Ascending aorta (tissue), 2 donors: Measurements from ENCODE around the gene RAD51B. TPM values are rescaled to one million over a fixed set of nuclear protein-coding genes. Genes with fewer than 3 reads are reported as not detected.
"Not testable (repeated sequence)": the region's sequence is repeated elsewhere in the genome, so short reads cannot be mapped to it uniquely, and the experiment has no call there.

Source experiments
- DNase-seq, 2 donors: peaks; one replicate each; pipeline ENCODE4 v3.0.0-alpha.2; 2019; ENCODE audit warnings: low spot score in 2 of 2
- H3K27ac ChIP-seq, 2 donors: fragments of 200-600 bp; sonication (generic); one replicate each; pipeline ENCODE4 v1.5.1; 2016 to 2017; ENCODE audit warnings: mild to moderate bottlenecking in 1 of 2
- H3K27me3 ChIP-seq: fragments of 200-600 bp; sonication (generic); one replicate; pipeline ENCODE4 v1.5.1; 2017
- H3K36me3 ChIP-seq, 2 donors: fragments of 200-600 bp; sonication (generic); one replicate each; pipeline ENCODE4 v1.5.1; 2016
- H3K4me1 ChIP-seq, 2 donors: fragments of 200-600 bp; sonication (generic); one replicate each; pipeline ENCODE4 v1.5.1; 2016 to 2017; ENCODE audit warnings: mild to moderate bottlenecking in 1 of 2
- H3K4me3 ChIP-seq, 2 donors: fragments of 200-600 bp; sonication (generic); one replicate each; pipeline ENCODE4 v1.5.1; 2016 to 2017; ENCODE audit warnings: mild to moderate bottlenecking in 1 of 2
- H3K9me3 ChIP-seq, 2 donors: fragments of 200-600 bp; sonication (generic); one replicate each; pipeline ENCODE4 v1.5.1; 2016
- intact Hi-C: fragments of 100-400 bp; cut with DNase I; formaldehyde crosslinking; loops from one replicate; pipeline ENCODE4 v1.15.1; 2023
- total RNA-seq: library from RNA; depleted of rRNA; stranded (reverse); fragments of >200 nt; gene quantifications from one replicate; pipeline ENCODE4 v1.1.0, GENCODE V29; 2016
- TF ChIP-seq, protein P1 (sequence below), 3 experiments: fragments of 200-600 bp in 2 of 3; fragments of 450-650 bp in 1 of 3; sonication (generic) in 2 of 3; IDR thresholded peaks; one replicate each; pipeline ENCODE4 v1.5.1; 2016 to 2019; ENCODE audit warnings: antibody characterized with exemption in 3 of 3, mild to moderate bottlenecking in 1 of 3, moderate library complexity in 1 of 3

RAD51B gene
- total RNA-seq, 1 donor from 2014 or later = not detected

DNA sequence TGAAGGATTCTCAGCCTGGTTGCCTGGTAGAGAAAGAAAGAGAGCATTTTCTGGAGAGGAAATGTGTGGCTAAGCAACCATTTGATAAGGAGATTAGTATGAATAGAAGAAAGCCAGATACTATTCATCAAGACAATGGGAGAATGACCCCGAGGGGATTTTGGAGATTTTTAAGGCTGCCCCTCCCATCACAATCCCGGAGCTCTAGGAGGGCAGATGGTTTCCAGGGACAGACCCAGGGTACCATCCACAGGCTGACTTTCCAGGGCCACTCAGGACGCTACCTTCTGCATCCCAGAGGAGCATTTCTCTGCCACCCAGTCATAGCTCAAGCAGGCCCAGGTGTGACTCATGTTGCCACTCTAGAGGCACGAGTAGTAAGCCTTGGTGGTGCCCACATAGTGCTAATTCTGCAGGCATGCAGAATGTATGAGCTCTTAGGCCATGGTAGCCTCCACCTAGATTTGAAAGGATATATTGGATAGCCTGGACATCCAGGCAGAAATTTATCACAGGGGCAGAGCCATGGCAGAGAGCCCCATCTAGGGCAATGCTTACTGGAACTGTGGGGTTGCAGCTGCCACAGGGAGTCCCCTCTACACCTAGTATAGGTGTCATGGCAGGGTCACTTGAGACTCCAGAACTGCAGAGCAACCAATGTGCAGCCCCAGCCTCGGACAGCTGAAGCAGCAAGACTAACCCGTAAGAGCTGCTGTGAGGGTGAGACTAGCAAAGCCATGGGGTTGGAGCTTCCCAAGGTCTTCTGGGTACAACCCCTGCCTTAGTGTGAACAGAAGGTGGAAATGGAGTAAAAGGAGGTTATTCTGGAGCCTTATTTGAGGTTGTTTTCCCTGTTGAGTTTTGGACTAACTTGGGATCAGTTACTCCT is 607.3 kb downstream of the RAD51B start:
- H3K36me3 ChIP-seq = no peaks in the 10 kb centered on the region
- peaks cover 0 to 6% of the 10 kb centered on the region in 2 donors for H3K9me3 ChIP-seq
- no peaks in the 10 kb centered on the region for H3K4me1 ChIP-seq
- intact Hi-C loops = no loop called here
- no peak overlapping the region for H3K27ac ChIP-seq
- H3K27me3 ChIP-seq = no peaks in the 10 kb centered on the region
- H3K4me3 ChIP-seq = no peak overlapping the region
- DNase-seq = no peak
- TF ChIP-seq, protein P1, sequence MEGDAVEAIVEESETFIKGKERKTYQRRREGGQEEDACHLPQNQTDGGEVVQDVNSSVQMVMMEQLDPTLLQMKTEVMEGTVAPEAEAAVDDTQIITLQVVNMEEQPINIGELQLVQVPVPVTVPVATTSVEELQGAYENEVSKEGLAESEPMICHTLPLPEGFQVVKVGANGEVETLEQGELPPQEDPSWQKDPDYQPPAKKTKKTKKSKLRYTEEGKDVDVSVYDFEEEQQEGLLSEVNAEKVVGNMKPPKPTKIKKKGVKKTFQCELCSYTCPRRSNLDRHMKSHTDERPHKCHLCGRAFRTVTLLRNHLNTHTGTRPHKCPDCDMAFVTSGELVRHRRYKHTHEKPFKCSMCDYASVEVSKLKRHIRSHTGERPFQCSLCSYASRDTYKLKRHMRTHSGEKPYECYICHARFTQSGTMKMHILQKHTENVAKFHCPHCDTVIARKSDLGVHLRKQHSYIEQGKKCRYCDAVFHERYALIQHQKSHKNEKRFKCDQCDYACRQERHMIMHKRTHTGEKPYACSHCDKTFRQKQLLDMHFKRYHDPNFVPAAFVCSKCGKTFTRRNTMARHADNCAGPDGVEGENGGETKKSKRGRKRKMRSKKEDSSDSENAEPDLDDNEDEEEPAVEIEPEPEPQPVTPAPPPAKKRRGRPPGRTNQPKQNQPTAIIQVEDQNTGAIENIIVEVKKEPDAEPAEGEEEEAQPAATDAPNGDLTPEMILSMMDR (IDR thresholded peaks at IDR 0.05) = no peak

DNA sequence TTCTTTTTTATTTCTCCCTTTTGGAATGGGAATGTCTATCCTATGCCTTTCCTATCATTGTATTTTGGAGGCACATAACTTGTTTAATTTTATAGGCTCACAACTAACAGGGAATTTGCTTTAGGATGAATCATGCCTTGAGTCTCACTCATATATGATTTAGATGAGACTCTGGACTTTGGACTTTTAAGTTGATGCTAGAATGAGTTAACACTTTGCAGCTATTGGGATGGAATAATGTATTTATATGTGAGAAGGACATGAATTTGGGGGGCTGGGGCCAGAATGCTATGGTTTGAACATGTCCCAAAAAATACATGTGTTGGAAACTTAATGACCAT is 607.9 kb downstream of the RAD51B start:
- H3K27me3 ChIP-seq = no peaks in the 10 kb centered on the region
- peaks cover 0 to 6% of the 10 kb centered on the region in 2 donors for H3K9me3 ChIP-seq
- intact Hi-C loops = no loop called here
- H3K4me1 ChIP-seq = no peaks in the 10 kb centered on the region
- H3K27ac ChIP-seq = no peak overlapping the region
- no peak for DNase-seq
- no peaks in the 10 kb centered on the region for H3K36me3 ChIP-seq
- no peak overlapping the region for H3K4me3 ChIP-seq
- TF ChIP-seq, protein P1 (IDR thresholded peaks at IDR 0.05) = no peak

DNA sequence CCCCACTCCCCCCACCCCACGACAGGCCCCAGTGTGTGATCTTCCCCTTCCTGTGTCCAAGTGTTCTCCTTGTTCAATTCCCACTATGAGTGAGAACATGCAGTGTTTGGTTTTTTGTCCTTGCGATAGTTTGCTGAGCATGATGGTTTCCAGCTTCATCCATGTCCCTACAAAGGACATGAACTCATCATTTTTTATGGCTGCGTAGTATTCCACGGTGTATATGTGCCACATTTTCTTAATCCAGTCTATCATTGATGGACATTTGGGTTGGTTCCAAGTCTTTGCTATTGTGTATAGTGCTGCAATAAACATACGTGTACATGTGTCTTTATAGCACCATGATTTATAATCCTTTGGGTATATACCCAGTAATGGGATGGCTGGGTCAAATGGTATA is 609.3 kb downstream of the RAD51B start:
- H3K27ac ChIP-seq, intact Hi-C loops, H3K4me3 ChIP-seq, H3K27me3 ChIP-seq, H3K36me3 ChIP-seq, DNase-seq, H3K4me1 ChIP-seq, H3K9me3 ChIP-seq: not testable (repeated sequence)

DNA sequence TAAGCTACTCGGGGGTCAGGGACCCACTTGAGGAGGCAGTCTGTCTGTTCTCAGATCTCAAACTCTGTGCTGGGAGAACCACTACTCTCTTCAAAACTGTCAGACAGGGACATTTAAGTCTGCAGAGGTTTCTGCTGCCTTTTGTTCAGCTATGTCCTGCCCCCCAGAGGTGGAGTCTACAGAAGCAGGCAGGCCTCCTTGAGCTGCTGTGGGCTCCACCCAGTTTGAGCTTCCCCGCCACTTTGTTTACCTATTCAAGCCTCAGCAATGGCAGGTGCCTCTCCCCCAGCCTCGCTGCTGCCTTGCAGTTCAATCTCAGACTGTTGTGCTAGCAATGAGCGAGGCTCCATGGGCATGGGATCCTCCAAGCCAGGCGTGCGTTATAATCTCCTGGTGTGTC is 614.6 kb downstream of the RAD51B start:
- intact Hi-C loops, H3K4me3 ChIP-seq, H3K4me1 ChIP-seq, H3K9me3 ChIP-seq, H3K27me3 ChIP-seq, H3K36me3 ChIP-seq, DNase-seq, H3K27ac ChIP-seq: not testable (repeated sequence)

DNA sequence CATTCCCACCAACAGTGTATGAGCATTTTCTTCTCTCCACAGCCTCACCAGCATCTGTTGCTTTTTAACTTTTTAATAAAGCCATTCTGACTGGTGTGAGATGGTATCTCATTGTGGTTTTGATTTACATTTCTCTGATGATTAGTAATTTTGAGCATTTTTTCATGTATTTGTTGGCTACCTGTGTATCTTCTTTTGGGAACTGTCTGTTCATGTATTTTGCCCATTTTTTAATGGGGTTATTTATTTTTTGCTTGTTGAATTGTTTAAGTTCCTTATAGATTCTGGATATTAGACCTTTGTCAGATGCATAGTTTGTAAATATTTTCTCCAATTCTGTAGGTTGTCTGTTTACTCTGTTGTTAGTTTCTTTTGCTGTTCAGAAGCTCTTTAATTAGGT is 616.1 kb downstream of the RAD51B start:
- H3K36me3 ChIP-seq, H3K9me3 ChIP-seq, H3K27ac ChIP-seq, H3K27me3 ChIP-seq, DNase-seq, H3K4me3 ChIP-seq, H3K4me1 ChIP-seq, intact Hi-C loops: not testable (repeated sequence)

DNA sequence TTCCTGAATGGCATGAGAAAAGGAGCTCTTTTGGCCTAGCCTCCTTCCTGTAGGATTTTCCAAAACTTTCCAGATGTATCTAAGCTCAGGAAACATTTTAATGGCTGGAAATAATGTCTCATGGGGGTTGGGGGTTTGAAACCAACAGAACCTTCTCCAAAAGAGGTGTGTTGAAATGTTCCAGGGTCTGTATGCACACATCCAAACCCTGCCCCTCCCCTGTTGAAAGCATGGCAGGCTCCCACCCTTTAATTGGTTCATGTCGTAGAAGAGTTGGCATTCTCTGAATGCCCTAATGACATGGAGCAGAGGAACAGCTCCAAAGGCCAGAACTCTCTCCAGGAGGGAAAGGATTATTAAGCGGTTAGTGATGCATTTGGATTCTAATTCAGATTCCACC is 620.1 kb downstream of the RAD51B start:
- Histone ChIP-seq H3K9me3 (no peaks in the 10 kb centered on the region), H3K4me1 (peaks cover 0 to 5% of the 10 kb centered on the region in 2 donors), H3K27ac (no peak overlapping the region), H3K4me3 (no peak overlapping the region), H3K27me3 (no peaks in the 10 kb centered on the region), H3K36me3 (no peaks in the 10 kb centered on the region)
- DNase-seq = no peak
- intact Hi-C loops = no loop called here
- TF ChIP-seq, protein P1 (IDR thresholded peaks at IDR 0.05) = no peak

DNA sequence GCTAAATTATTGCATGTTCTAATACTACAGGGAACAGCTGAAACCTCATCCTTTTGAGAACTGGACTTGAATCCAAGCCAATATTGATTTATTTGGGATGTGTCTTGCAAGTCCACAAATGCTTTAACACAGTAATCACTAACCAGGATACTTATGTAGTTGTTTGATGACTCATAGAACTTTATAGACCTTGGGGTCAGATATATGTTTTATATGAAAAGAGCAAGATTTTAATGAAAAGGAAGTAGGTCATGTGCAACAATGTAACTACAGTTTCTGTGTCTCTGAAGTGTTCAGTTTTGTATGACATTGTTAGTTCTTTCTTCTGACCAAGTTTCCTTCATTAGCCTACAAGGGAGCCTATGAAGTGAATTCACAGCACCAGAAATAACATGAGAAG is 621.2 kb downstream of the RAD51B start:
- no peaks in the 10 kb centered on the region for H3K9me3 ChIP-seq
- H3K4me3 ChIP-seq = no peak overlapping the region
- DNase-seq = no peak
- peaks cover 0 to 9% of the 10 kb centered on the region in 2 donors for H3K4me1 ChIP-seq
- TF ChIP-seq, protein P1 (IDR thresholded peaks at IDR 0.05) = no peak
- H3K36me3 ChIP-seq = no peaks in the 10 kb centered on the region
- no peak overlapping the region for H3K27ac ChIP-seq
- H3K27me3 ChIP-seq = no peaks in the 10 kb centered on the region
- intact Hi-C loops = no loop called here
